ENCODE data around the gene MRPS35.

The MRPS35 gene

DNA sequence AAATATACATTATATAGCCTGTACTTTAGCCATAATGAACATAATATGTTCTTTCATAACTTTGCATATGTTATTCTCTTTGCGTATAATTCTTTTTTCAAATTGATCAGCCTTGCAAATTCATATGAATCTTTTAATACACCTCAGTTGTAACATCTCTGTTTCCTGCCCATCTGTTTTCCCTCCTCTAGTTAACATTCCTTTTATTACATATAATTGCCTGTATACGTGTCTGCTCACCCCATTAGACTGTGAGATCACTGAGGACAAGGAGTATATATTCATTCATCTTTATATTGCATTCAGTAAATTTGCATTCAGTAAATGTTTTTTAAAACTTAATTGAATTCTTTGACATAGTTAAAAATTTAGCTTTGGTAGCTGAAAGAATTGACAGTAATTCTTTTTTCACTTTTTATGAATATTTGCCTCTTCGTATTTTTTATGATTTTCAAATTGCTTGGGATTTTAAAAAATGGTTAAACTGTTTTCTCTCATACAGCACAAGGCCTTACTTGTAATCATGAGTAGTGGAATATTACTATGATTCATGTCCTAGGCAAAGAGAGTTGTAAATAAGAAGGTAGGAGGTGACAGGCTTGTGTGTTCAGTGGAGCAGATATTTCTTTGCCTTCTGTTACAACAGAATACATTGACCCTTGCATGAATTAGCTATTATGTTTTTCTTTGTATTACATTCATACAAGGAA lies 36.6 kb downstream of the MRPS35 start:
- H3K4me3 ChIP-seq (ENCODE audit: low read depth, low read length) = no peak overlapping the region
- TF ChIP-seq, protein P1, sequence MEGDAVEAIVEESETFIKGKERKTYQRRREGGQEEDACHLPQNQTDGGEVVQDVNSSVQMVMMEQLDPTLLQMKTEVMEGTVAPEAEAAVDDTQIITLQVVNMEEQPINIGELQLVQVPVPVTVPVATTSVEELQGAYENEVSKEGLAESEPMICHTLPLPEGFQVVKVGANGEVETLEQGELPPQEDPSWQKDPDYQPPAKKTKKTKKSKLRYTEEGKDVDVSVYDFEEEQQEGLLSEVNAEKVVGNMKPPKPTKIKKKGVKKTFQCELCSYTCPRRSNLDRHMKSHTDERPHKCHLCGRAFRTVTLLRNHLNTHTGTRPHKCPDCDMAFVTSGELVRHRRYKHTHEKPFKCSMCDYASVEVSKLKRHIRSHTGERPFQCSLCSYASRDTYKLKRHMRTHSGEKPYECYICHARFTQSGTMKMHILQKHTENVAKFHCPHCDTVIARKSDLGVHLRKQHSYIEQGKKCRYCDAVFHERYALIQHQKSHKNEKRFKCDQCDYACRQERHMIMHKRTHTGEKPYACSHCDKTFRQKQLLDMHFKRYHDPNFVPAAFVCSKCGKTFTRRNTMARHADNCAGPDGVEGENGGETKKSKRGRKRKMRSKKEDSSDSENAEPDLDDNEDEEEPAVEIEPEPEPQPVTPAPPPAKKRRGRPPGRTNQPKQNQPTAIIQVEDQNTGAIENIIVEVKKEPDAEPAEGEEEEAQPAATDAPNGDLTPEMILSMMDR (IDR thresholded peaks at IDR 0.05; ENCODE audit: insufficient read depth, low read depth, low read length, missing control alignments) = no peak
- DNase-seq (ENCODE audit: low read depth) = no peak

DNA sequence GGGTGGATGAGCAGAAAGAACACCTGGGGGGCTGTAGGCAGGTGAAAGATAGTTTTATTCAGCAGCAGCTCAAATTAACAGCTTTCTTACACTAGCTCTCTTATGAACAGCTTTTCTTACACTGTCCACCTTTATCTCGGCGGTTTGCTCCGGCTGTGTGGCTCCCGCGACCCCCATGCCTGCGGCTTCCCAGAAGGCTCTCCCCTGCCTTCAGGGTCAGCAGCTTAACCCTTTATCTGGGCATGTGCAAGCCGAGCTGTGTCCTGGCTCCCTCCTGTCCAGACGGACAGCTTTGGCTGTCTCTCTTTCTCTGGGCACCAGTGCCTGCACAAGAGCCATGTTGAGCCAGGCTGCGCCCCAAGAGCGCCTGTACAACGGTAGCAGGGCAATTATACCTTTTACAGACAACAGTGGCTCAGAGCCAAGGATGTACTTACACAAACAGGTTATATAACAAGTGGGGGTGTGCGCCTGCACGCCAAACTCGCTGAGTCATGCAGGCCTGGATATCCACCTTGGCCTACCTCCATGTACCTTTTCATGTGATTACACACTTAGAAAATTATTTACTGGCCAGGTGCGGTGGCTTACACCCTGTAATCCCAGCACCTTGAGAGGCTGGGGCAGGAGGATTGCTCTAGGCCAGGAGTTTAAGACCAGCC lies 40.9 kb downstream of the MRPS35 start:
- H3K4me3 ChIP-seq (ENCODE audit: low read depth, low read length) = no peak overlapping the region
- DNase-seq (ENCODE audit: low read depth) = no peak
- TF ChIP-seq, protein P1 (IDR thresholded peaks at IDR 0.05; ENCODE audit: insufficient read depth, low read depth, low read length, missing control alignments) = no peak

DNA sequence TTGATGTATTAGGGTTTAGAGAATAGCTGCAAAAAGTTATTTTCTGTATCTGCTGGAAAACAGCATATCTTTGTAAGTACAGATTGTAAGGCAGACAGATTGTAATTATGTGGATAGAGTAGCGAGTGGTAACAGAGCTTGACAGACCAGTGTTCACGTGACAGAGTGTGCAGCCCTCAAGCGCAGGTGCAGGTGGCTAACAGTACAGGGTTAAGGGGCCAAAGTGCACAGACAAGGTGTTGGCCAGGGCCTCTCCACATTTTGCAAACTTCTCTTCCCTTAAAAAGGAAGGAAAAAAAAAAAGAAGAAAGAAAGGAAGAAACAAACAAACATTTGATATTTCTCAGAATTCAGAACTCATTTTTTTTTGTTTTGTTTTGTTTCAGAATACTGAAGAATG lies 44.2 kb downstream of the MRPS35 start:
- no peak overlapping the region for H3K4me3 ChIP-seq (ENCODE audit: low read depth, low read length)
- TF ChIP-seq, protein P1 (IDR thresholded peaks at IDR 0.05; ENCODE audit: insufficient read depth, low read depth, low read length, missing control alignments) = no peak
- DNase-seq (ENCODE audit: low read depth) = no peak

DNA sequence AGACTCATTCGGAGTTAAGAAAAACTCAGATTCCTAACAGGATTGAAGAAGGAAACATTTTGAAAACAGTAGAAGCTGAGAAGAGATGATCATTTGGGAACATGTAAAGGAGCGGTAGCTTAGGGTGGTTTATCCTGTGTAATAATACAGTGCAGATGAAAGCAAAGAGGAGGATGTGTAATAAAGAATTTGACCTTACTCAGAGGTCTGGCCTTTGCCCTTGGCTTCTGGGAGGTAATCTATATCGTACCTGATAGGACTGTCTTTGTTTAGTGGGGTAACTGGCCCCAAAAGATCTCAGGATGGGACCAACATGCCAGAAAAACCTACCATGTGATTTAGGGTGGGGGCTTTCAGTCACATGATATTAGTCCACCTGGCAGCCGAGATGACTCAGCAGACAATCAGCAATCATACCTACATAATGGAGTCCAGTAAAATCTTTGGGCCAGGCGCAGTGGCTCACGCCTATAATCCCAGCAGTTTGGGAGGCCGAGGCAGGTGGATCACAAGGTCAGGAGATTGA lies 46.1 kb downstream of the MRPS35 start:
- H3K4me3 ChIP-seq (ENCODE audit: low read depth, low read length) = no peak overlapping the region
- no peak for DNase-seq (ENCODE audit: low read depth)
- TF ChIP-seq, protein P1 (IDR thresholded peaks at IDR 0.05; ENCODE audit: insufficient read depth, low read depth, low read length, missing control alignments) = no peak

DNA sequence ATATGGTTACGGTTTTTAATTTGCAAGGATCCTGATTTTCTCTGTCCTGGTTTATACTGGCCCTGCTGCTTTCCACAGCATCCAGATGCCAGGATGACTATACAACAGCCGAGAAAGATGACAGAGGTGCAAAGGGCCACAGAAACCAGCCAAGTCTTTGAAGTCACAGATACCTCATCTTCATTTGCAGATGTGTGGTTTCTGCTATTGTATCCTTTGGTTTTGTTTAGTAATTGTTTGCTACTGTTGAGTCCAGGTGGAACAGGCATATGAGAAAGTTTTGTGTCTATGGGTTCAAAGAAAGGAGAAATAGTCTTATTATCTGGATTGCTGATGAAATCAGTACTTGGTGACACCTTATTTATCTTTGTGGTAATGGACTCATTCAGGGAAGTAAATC lies 52.1 kb downstream of the MRPS35 start:
- TF ChIP-seq, protein P1 (IDR thresholded peaks at IDR 0.05; ENCODE audit: insufficient read depth, low read depth, low read length, missing control alignments) = no peak
- peak; percentile 30 for DNase-seq (ENCODE audit: low read depth)
- H3K4me3 ChIP-seq (ENCODE audit: low read depth, low read length) = no peak overlapping the region

DNA sequence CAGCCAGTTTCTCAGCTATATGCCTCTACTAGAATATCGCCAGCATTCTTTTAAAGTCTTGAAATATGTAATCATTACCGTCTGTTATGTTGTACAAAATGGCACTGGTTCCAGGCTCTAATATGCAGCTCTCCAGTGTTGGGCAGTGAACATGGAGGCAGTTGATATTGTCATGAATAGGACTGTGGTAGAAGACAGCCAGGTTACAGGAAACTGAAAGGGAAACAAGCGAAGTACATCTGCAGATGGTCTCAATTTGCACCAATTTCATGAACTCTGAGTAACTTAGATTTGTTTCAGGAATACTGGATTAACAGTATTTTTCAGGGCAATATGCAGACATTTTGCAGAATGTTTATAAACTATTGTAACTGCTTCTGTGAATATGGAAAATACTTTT lies 56.0 kb downstream of the MRPS35 start:
- no peak overlapping the region for H3K4me3 ChIP-seq (ENCODE audit: low read depth, low read length)
- TF ChIP-seq, protein P1 (IDR thresholded peaks at IDR 0.05; ENCODE audit: insufficient read depth, low read depth, low read length, missing control alignments) = no peak
- DNase-seq (ENCODE audit: low read depth) = peak; percentile 37
